PFSK-1 (cell line): ENCODE results near the gene FBXO28.

Experiments
- FOXP2 ChIP-seq: optimal IDR thresholded peaks from 2 replicates; pipeline ENCODE3; 2011; ENCODE audit warnings: borderline replicate concordance, control low read depth, inconsistent platforms; ENCODE audit not compliant: insufficient read depth; ENCODE audit errors: extremely low read length, extremely low read depth
- POLR2AphosphoS5 ChIP-seq: IDR thresholded peaks from 2 replicates; pipeline ENCODE4 v1.6.1; 2012; ENCODE audit warnings: low read depth, mild to moderate bottlenecking, control low read depth, low read length, moderate library complexity
- REST ChIP-seq, 2 experiments: IDR thresholded peaks; 2 replicates each; pipeline versions ENCODE4 v1.6.1 to v1.8.0; 2011 to 2012; ENCODE audit warnings: low read depth in 2 of 2, low read length in 2 of 2, control low read depth in 1 of 2, inconsistent platforms in 1 of 2, mild to moderate bottlenecking in 1 of 2, moderate library complexity in 1 of 2; ENCODE audit not compliant: insufficient read depth in 1 of 2
- SIN3A ChIP-seq: IDR thresholded peaks from 2 replicates; pipeline ENCODE4 v1.6.1; 2012; ENCODE audit warnings: mild to moderate bottlenecking, low read length, moderate library complexity, borderline replicate concordance; ENCODE audit not compliant: insufficient read depth
- TAF1 ChIP-seq: IDR thresholded peaks from 2 replicates; pipeline ENCODE4 v1.6.1; 2012; ENCODE audit warnings: low read length, control low read depth, borderline replicate concordance; ENCODE audit not compliant: insufficient read depth

FBXO28 gene

GRCh38 chr1:224201383-224201782, 87.5 kb downstream of the FBXO28 start:
- TF ChIP-seq SIN3A (no peak), TAF1 (no peak), REST (IDR thresholded peaks at IDR 0.05; ENCODE audit: insufficient read depth in 1 of 2, low read depth in 2 of 2, low read length in 2 of 2) (no peak), FOXP2 (no peak)

- no peak for TF ChIP-seq SIN3A
Observed at GRCh38 chr1:224201853-224202252, 87.9 kb downstream of the FBXO28 start.

GRCh38 chr1:224203243-224204016, 89.5 kb downstream of the FBXO28 start:
- TF ChIP-seq SIN3A (no peak), POLR2AphosphoS5 (no peak), TAF1 (no peak), FOXP2 (no peak)

- TF ChIP-seq FOXP2 (no peak), POLR2AphosphoS5 (no peak), TAF1 (no peak), SIN3A (no peak), REST (IDR thresholded peaks at IDR 0.05; ENCODE audit: insufficient read depth in 1 of 2, low read depth in 2 of 2, low read length in 2 of 2) (no peak)
Observed at GRCh38 chr1:224205438-224205840, 91.5 kb downstream of the FBXO28 start.

- TF ChIP-seq SIN3A (no peak), POLR2AphosphoS5 (no peak), TAF1 (no peak), FOXP2 (no peak), REST (IDR thresholded peaks at IDR 0.05; ENCODE audit: insufficient read depth in 1 of 2, low read depth in 2 of 2, low read length in 2 of 2) (no peak)
Observed at GRCh38 chr1:224211206-224211962, 97.5 kb downstream of the FBXO28 start.
